NT2/D1 (cell line): ENCODE data around the gene CENPB.

ENCODE experiments used
- YY1 ChIP-seq: IDR thresholded peaks from 2 replicates; pipeline ENCODE4 v1.6.1; 2011; ENCODE audit not compliant: insufficient read length, insufficient read depth
- ZNF274 ChIP-seq: IDR thresholded peaks from 2 replicates; pipeline ENCODE4 v1.6.1; 2011; ENCODE audit warnings: mild to moderate bottlenecking, low read depth, low read length

- no peak for TF ChIP-seq ZNF274
- no peak for TF ChIP-seq YY1
These were observed 3.5 kb downstream of the CENPB start for GRCh38 chr20:3783068-3783489.
